ENCODE data around the gene PTGIR. TPM values are rescaled to one million over a fixed set of nuclear protein-coding genes. Genes with fewer than 3 reads are reported as not detected.

The PTGIR gene
- polyA plus RNA-seq, 10 donors, result 1.8 to 4.8 (median 3.4) TPM

GRCh38 chr19:46601318-46602224, 23.3 kb downstream of the PTGIR start, which contains the start of gene CALM3:
CALM3 (plus strand) TSS chr19:46601330; CDS start chr19:46601435, 105 bp downstream.
- no peak for DNase-seq

- DNase-seq, result peak; percentile 99 to 100 (median 99)
These were observed 24.2 kb downstream of the PTGIR start for GRCh38 chr19:46600384-46601317.

- no peak for DNase-seq
These were observed 25.0 kb downstream of the PTGIR start for GRCh38 chr19:46599716-46600373.

GRCh38 chr19:46598372-46598917, 26.4 kb downstream of the PTGIR start:
- DNase-seq, result no peak

GRCh38 chr19:46596008-46596407, 28.9 kb downstream of the PTGIR start:
- DNase-seq, result no peak

- no peak for DNase-seq
These were observed 33.0 kb downstream of the PTGIR start for GRCh38 chr19:46591870-46592269.

GRCh38 chr19:46591254-46591653, 33.6 kb downstream of the PTGIR start:
- DNase-seq, result no peak

- DNase-seq, result no peak
These were observed 37.0 kb downstream of the PTGIR start for GRCh38 chr19:46587861-46588260.

- no peak for DNase-seq
These were observed 38.6 kb downstream of the PTGIR start for GRCh38 chr19:46586294-46586693.

GRCh38 chr19:46585539-46585938, 39.4 kb downstream of the PTGIR start:
- no peak for DNase-seq

- no peak for DNase-seq
These were observed 44.6 kb downstream of the PTGIR start for GRCh38 chr19:46580247-46580646.

- DNase-seq, result peak in 2 of 3 donors; percentile 40 to 58
These were observed 45.5 kb downstream of the PTGIR start for GRCh38 chr19:46579361-46579879.

- no peak for DNase-seq
These were observed 46.4 kb downstream of the PTGIR start for GRCh38 chr19:46578450-46578849.

- DNase-seq, result no peak
These were observed 50.4 kb downstream of the PTGIR start for GRCh38 chr19:46574533-46574932.

GRCh38 chr19:46573679-46574498, 51.0 kb downstream of the PTGIR start:
- DNase-seq, result no peak

- no peak for DNase-seq
These were observed 53.4 kb downstream of the PTGIR start for GRCh38 chr19:46571495-46571894.

Data from muscle of back (tissue), 11 donors.